GM12874 (cell line): Measurements from ENCODE around the gene TOP1.

Experiments used
- TF ChIP-seq, protein P1 (sequence below): IDR thresholded peaks from 2 replicates; pipeline ENCODE4 v1.5.1; 2011; ENCODE audit warnings: low read depth, mild to moderate bottlenecking, control low read depth, low read length, moderate library complexity; ENCODE audit not compliant: insufficient read depth

Gene TOP1

DNA sequence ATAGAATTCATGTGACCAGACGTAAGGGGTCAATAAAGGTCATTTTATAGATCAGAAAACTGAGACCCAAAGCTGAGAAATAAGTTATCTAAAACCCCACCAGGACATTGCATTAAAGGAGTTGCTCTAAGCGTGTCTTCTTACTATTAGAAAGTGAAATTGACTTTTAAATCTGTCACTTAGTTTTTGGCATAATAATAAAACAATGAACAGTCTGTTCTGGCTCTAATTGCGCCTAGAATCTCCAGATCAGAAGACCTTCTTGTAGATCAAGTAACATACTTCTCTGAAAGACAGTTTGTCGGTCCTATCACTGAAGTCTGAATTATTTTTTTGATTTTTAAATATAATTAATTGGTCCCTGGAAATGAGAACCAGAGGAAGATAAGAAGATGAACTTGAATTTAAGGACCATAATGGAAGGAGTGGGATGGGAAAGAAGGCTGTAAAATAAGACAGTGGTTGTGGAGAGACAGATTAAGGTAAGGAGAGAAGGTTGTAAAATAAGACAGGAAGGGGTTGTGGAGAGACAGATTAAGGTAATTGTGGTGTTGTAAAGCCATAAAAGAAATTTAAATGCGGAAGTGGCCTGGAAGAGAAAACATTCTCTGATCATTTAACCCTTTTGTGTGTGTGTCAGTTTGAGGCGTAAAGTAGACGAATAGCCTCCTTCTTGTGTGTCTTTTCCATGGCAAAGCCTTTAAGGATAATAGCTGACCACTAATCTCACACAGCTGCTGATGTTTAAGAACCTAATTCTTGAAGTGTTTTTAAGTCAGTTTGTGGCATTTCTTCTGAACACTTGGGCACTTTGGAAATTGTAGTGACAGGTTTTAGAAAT lies 20.1 kb downstream of the TOP1 start:
- TF ChIP-seq, protein P1, sequence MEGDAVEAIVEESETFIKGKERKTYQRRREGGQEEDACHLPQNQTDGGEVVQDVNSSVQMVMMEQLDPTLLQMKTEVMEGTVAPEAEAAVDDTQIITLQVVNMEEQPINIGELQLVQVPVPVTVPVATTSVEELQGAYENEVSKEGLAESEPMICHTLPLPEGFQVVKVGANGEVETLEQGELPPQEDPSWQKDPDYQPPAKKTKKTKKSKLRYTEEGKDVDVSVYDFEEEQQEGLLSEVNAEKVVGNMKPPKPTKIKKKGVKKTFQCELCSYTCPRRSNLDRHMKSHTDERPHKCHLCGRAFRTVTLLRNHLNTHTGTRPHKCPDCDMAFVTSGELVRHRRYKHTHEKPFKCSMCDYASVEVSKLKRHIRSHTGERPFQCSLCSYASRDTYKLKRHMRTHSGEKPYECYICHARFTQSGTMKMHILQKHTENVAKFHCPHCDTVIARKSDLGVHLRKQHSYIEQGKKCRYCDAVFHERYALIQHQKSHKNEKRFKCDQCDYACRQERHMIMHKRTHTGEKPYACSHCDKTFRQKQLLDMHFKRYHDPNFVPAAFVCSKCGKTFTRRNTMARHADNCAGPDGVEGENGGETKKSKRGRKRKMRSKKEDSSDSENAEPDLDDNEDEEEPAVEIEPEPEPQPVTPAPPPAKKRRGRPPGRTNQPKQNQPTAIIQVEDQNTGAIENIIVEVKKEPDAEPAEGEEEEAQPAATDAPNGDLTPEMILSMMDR = no peak

DNA sequence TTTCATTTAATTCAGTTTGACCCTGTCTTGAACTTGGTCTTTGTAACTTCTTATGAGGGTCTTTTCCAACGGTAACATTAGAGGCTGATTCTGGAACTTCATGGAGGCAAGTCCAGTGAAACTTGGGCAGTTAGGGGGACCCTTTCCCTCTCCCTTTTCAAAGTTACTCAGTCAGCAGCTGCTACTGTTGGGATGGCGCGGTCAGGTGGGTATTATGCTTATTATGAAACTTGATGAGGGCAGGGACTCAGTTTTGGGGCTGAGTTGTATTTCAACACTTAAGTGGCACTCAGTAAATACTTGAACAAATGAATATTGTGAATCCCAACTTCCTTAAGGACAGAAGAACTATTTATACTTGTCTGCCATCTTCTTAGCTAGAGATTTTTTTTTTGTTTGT lies 20.8 kb downstream of the TOP1 start:
- TF ChIP-seq, protein P1 = no peak

DNA sequence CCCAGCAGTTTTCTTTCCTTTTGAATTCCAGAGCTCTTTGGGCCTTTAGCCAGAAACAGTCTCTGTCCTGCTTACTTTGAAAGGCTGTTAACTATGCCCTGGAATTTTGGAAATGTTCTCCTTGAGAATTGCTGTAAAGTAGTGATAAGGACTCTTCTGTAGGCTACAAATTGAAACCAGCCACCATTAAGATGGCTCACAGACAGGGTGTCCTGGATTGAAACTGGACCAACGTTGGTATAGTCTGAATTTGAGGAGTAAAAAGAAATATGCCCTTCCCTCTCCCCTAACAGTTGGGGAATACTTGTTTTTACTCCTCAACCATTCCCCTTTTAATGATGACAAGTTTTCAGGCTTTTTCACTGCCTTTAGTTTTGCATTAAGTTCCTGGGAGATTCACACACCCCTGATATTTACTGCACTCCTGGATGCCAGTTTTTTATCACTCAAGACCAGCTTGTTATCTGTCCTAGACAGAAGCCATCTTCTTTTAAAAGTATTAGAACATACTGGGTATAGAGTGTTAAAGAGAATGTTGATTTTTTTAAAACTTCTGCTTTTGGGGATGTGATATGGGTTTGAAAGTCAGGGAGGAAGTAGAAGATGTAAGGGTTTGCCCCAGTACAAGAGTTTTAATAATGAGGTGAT lies 21.9 kb downstream of the TOP1 start:
- TF ChIP-seq, protein P1 = no peak

DNA sequence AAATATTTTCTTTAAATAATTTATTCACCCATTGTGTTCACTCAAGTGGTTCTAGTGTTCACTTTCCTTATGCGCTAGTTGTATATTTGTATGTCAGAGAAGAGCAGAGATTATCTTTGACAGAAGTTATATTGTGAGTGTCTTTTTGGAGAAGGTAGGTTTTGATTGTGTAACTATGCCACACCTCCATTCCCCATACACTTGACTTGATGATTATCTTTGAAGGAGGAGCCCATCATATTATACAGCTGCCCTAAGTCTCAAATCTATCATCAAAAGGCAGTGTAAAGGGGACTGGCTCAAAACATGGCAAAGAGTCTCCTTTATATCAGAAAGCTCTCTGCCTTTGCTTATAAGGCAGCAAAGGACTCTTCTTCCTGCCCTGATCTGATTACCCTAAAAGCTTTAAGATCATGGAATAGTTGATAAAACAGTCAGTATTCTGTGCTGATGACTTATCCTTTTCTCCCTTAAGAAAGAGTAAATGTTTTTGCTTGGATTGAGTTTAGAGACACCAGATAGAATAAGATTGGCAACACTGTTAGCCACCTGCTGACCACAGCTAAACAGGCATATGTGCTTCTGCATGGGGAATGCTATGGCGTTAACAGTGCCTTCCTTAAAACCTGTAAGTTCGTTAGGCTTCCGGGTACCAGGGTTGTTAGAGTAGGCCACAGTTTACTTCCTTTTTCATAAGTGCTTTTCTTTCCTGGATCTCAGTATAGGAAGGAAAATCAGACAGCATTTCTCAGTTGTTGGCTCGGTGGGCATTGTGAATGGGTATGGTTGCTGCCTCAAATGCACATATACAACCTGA lies 22.6 kb downstream of the TOP1 start:
- TF ChIP-seq, protein P1 = no peak

DNA sequence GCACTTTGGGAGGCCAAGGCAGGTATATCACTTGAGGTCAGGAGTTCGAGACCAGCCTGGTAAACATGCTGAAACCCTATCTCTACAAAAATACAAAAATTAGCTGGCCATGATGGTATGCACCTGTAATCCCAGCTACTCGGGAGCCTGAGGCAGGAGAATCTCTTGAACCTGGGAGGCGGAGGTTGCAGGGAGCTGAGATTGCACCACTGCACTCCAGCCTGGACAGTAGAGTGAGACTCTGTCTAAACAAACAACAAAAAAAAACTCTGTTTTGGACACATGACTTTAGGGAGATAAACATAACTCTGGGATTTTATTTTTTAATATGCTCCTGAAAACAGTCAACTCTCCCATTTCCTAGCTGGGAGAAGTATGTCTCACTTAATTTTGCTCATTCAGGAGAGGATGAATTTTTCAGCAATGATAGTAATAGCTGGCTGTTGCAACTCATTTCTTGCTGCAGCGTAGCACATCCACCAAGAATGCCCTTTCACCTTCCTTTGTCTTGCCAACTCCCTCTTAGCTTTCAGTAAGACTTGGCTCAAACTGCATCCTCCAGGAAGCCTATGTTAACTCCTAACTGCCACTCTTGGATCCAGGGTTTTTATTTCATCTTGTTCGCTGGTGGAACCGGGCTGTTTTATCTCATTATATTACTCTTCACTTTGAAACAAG lies 24.3 kb downstream of the TOP1 start:
- TF ChIP-seq, protein P1 = no peak

DNA sequence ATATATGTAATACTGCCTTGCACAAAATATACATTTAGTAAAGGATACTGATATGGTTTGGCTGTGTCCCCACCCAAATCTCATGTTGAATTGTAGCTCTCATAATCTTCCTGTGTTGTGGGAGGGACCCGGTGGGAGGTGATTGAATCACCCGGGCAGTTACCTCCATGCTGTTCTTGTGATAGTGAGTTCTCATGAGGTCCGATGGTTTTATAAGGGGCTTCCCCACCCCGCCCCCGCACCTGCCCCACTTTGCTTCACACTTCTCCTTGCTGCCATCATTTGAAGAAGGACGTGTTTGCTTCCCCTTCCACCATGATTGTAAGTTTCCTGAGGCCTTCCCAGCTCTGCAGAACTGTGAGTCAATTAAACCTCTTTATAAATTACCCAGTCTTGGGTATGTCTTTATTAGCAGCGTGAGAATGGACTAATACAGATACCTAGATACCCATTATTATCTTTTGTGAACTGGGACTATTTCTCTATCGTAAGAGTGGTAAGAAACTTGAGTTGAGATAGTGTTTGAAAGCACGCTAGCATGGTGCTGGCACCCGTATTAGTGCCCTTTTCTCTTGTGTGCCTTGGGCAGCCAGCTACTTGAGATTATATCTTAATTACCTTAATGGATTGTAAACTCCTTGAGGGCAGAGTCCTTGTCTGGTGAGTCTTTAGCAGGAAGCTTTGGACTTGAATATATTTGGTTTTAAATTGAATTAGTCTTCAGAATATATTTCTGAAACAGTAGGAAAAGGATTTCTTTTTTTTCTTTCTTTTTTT lies 25.6 kb downstream of the TOP1 start:
- TF ChIP-seq, protein P1 = no peak
